ENCODE measurements around the gene CHD2.

CHD2 gene

GRCh38 chr15:92886815-92887214 is 13.3 kb upstream of the CHD2 start:
- TF ChIP-seq SUZ12 (IDR thresholded peaks at IDR 0.05; ENCODE audit: extremely low read depth, insufficient read depth, insufficient read length), result no peak
- TF ChIP-seq YY1 (IDR thresholded peaks at IDR 0.05; ENCODE audit: insufficient read depth, insufficient read length), result no peak
- no peak for TF ChIP-seq ZNF274 (IDR thresholded peaks at IDR 0.05; ENCODE audit: low read depth, low read length)
- no peaks in the 10 kb centered on the region for H3K9me3 ChIP-seq (ENCODE audit: insufficient read depth, low read length)
- H3K27me3 ChIP-seq (ENCODE audit: insufficient read depth, insufficient read length), result no peaks in the 10 kb centered on the region
- H3K4me1 ChIP-seq (ENCODE audit: insufficient read depth, insufficient read length), result no peaks in the 10 kb centered on the region
- no peak for DNase-seq (ENCODE audit: low read depth, low spot score)
- peaks cover 81% of the 10 kb centered on the region for H3K36me3 ChIP-seq (ENCODE audit: insufficient read depth, insufficient read length, low read length)
- H3K4me3 ChIP-seq (ENCODE audit: insufficient read length, low read depth), result no peak overlapping the region
- H3K9ac ChIP-seq (ENCODE audit: insufficient read length, low read depth), result no peak overlapping the region

GRCh38 chr15:92887869-92888268 is 12.3 kb upstream of the CHD2 start:
- H3K4me3 ChIP-seq (ENCODE audit: insufficient read length, low read depth), result no peak overlapping the region

DNA sequence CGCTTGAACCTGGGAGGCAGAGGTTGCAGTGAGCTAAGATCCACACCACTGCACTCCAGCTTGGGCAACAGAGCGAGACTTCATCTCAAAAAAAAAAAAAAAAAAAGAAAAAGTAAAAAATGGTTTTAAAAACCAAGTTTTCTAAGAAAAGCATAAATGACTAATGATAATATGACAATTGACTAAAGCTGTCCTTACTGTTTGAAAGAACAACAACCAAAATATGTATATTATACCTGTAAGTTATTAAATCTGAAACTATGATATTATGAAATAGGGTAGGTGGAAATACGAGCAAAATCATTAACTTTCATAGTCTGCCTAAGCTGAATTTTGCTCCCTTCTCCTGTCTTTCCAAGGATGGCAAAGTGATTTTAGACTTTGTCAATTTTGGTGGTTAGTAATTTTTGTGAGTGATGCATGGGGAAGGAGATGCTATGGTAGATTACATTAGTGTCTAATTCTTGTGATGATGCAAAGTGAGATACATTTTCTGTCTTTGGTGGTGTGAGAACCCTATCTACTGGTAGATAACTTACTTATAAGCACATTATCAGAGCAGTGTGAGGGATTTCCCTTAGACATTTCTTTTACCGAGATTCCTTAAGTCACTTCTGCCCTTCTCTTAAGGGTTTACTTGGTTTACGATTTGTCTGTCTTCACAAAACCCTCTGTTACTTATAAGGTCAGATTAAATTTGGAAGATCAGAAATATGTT is 10.6 kb upstream of the CHD2 start:
- TF ChIP-seq SUZ12 (IDR thresholded peaks at IDR 0.05; ENCODE audit: extremely low read depth, insufficient read depth, insufficient read length) (no peak), YY1 (IDR thresholded peaks at IDR 0.05; ENCODE audit: insufficient read depth, insufficient read length) (no peak), ZNF274 (IDR thresholded peaks at IDR 0.05; ENCODE audit: low read depth, low read length) (no peak)
- Histone ChIP-seq H3K9me3 (ENCODE audit: insufficient read depth, low read length) (no peaks in the 10 kb centered on the region), H3K9ac (ENCODE audit: insufficient read length, low read depth) (no peak overlapping the region), H3K27me3 (ENCODE audit: insufficient read depth, insufficient read length) (no peaks in the 10 kb centered on the region), H3K4me3 (ENCODE audit: insufficient read length, low read depth) (no peak overlapping the region), H3K36me3 (ENCODE audit: insufficient read depth, insufficient read length, low read length) (peaks cover 97% of the 10 kb centered on the region), H3K4me1 (ENCODE audit: insufficient read depth, insufficient read length) (no peaks in the 10 kb centered on the region)
- DNase-seq (ENCODE audit: low read depth, low spot score), result no peak

More at GRCh38 chr15:92887869-92888268, 12.3 kb upstream of the CHD2 start:
- peaks cover 92% of the 10 kb centered on the region for H3K36me3 ChIP-seq (ENCODE audit: insufficient read depth, insufficient read length, low read length)
- TF ChIP-seq SUZ12 (IDR thresholded peaks at IDR 0.05; ENCODE audit: extremely low read depth, insufficient read depth, insufficient read length), result no peak
- no peak for TF ChIP-seq YY1 (IDR thresholded peaks at IDR 0.05; ENCODE audit: insufficient read depth, insufficient read length)
- no peak for TF ChIP-seq ZNF274 (IDR thresholded peaks at IDR 0.05; ENCODE audit: low read depth, low read length)
- H3K4me1 ChIP-seq (ENCODE audit: insufficient read depth, insufficient read length), result no peaks in the 10 kb centered on the region
- no peak for DNase-seq (ENCODE audit: low read depth, low spot score)
- H3K9me3 ChIP-seq (ENCODE audit: insufficient read depth, low read length), result no peaks in the 10 kb centered on the region
- H3K27me3 ChIP-seq (ENCODE audit: insufficient read depth, insufficient read length), result no peaks in the 10 kb centered on the region
- no peak overlapping the region for H3K9ac ChIP-seq (ENCODE audit: insufficient read length, low read depth)

GRCh38 chr15:92891533-92892200 is 8.5 kb upstream of the CHD2 start:
- Histone ChIP-seq H3K9me3 (ENCODE audit: insufficient read depth, low read length) (no peaks in the 10 kb centered on the region), H3K4me3 (ENCODE audit: insufficient read length, low read depth) (no peak overlapping the region), H3K27me3 (ENCODE audit: insufficient read depth, insufficient read length) (no peaks in the 10 kb centered on the region), H3K36me3 (ENCODE audit: insufficient read depth, insufficient read length, low read length) (peaks cover 97% of the 10 kb centered on the region), H3K9ac (ENCODE audit: insufficient read length, low read depth) (no peak overlapping the region), H3K4me1 (ENCODE audit: insufficient read depth, insufficient read length) (no peaks in the 10 kb centered on the region)
- TF ChIP-seq YY1 (IDR thresholded peaks at IDR 0.05; ENCODE audit: insufficient read depth, insufficient read length) (no peak), SUZ12 (IDR thresholded peaks at IDR 0.05; ENCODE audit: extremely low read depth, insufficient read depth, insufficient read length) (no peak), ZNF274 (IDR thresholded peaks at IDR 0.05; ENCODE audit: low read depth, low read length) (no peak)
- DNase-seq (ENCODE audit: low read depth, low spot score), result no peak

DNA sequence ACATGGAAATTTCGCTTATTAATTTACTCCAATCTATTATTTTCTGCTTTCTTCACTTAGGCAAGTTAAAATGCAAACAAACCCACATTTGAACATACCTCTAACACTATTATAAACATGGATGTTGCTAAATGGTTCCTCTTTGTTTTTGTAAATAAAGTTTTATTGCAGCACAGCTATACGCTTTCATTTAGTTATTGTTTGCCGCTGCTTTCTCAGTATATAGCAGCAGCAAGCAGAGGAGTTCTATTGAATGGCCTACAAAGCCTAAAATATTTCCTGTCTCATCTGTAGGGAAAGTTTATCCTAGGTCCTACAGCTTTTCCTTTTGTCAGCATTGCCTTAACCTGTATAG is 7.9 kb upstream of the CHD2 start:
- peaks cover 94% of the 10 kb centered on the region for H3K36me3 ChIP-seq (ENCODE audit: insufficient read depth, insufficient read length, low read length)
- no peaks in the 10 kb centered on the region for H3K4me1 ChIP-seq (ENCODE audit: insufficient read depth, insufficient read length)
- TF ChIP-seq YY1 (IDR thresholded peaks at IDR 0.05; ENCODE audit: insufficient read depth, insufficient read length) (no peak), SUZ12 (IDR thresholded peaks at IDR 0.05; ENCODE audit: extremely low read depth, insufficient read depth, insufficient read length) (no peak), ZNF274 (IDR thresholded peaks at IDR 0.05; ENCODE audit: low read depth, low read length) (no peak)
- no peak overlapping the region for H3K9ac ChIP-seq (ENCODE audit: insufficient read length, low read depth)
- no peak overlapping the region for H3K4me3 ChIP-seq (ENCODE audit: insufficient read length, low read depth)
- DNase-seq (ENCODE audit: low read depth, low spot score), result no peak
- H3K27me3 ChIP-seq (ENCODE audit: insufficient read depth, insufficient read length), result no peaks in the 10 kb centered on the region
- H3K9me3 ChIP-seq (ENCODE audit: insufficient read depth, low read length), result no peaks in the 10 kb centered on the region

DNA sequence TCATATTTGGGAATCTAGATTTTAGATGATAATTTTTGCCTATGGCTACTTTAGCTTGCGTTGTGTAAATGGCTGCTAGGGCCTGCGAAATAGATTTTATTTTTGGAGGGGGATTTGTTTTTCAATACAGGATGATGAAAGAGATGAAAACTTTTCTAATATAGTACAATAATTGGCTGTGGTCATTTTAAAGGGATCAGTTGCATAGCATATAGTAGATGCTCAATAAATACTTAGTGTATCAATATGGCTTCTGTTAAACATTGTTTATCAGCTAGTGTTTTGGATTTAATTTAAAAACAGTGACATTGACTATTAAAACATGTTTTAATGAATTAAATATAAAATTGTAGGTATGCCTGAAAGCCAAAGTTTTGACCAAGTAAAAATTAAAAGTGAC is 6.9 kb upstream of the CHD2 start:
- Histone ChIP-seq H3K27me3 (ENCODE audit: insufficient read depth, insufficient read length) (no peaks in the 10 kb centered on the region), H3K9ac (ENCODE audit: insufficient read length, low read depth) (no peak overlapping the region), H3K4me1 (ENCODE audit: insufficient read depth, insufficient read length) (no peaks in the 10 kb centered on the region), H3K4me3 (ENCODE audit: insufficient read length, low read depth) (no peak overlapping the region), H3K36me3 (ENCODE audit: insufficient read depth, insufficient read length, low read length) (peaks cover 94% of the 10 kb centered on the region), H3K9me3 (ENCODE audit: insufficient read depth, low read length) (no peaks in the 10 kb centered on the region)
- no peak for DNase-seq (ENCODE audit: low read depth, low spot score)
- no peak for TF ChIP-seq YY1 (IDR thresholded peaks at IDR 0.05; ENCODE audit: insufficient read depth, insufficient read length)
- no peak for TF ChIP-seq SUZ12 (IDR thresholded peaks at IDR 0.05; ENCODE audit: extremely low read depth, insufficient read depth, insufficient read length)
- TF ChIP-seq ZNF274 (IDR thresholded peaks at IDR 0.05; ENCODE audit: low read depth, low read length), result no peak

- Histone ChIP-seq H3K4me1 (ENCODE audit: insufficient read depth, insufficient read length) (no peaks in the 10 kb centered on the region), H3K4me3 (ENCODE audit: insufficient read length, low read depth) (no peak overlapping the region), H3K9ac (ENCODE audit: insufficient read length, low read depth) (no peak overlapping the region), H3K27me3 (ENCODE audit: insufficient read depth, insufficient read length) (no peaks in the 10 kb centered on the region), H3K9me3 (ENCODE audit: insufficient read depth, low read length) (no peaks in the 10 kb centered on the region), H3K36me3 (ENCODE audit: insufficient read depth, insufficient read length, low read length) (peaks cover 74% of the 10 kb centered on the region)
- no peak for TF ChIP-seq ZNF274 (IDR thresholded peaks at IDR 0.05; ENCODE audit: low read depth, low read length)
- no peak for TF ChIP-seq YY1 (IDR thresholded peaks at IDR 0.05; ENCODE audit: insufficient read depth, insufficient read length)
- no peak for TF ChIP-seq SUZ12 (IDR thresholded peaks at IDR 0.05; ENCODE audit: extremely low read depth, insufficient read depth, insufficient read length)
- DNase-seq (ENCODE audit: low read depth, low spot score), result no peak
These were observed 3.6 kb upstream of the CHD2 start for GRCh38 chr15:92896561-92896960.

Data from NT2/D1 (cell line).